Measurements from ENCODE around the gene TMEM17.

DNA sequence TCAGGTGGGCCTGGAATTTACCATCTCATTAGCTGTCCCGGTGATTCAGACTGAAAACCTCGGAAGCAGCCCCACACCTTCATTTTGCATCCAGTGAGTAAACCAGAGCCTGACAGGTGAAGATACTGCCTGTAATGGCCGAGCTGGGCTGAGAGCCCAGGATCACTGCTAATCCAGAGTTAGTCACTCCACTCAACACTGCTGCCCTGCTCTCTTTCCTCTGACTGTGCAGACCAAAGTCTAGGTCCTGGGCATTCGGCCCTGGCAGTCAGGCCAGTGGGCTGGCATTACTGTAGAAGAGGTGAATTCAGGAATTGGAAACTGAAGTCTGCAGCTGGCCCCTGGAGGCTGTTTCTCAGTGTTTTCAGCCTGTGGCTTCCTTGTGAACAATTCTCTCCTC is 44.3 kb downstream of the TMEM17 start:
- TF ChIP-seq YY1 (IDR thresholded peaks at IDR 0.05; ENCODE audit: insufficient read depth, insufficient read length) (no peak), ZNF274 (IDR thresholded peaks at IDR 0.05; ENCODE audit: low read depth, low read length) (no peak)
